A549 treated with Mapracorat at 1 μM for 4 hours (cell line): Measurements from ENCODE around the gene MORN4. TPM values are rescaled to one million over a fixed set of nuclear protein-coding genes. Genes with fewer than 3 reads are reported as not detected.

Experiments used
- total RNA-seq: library from RNA; stranded (reverse); fragments of 200-300 nt; extraction: Qiagen RNA extraction; gene quantifications from 5 replicates; pipeline ENCODE4 v1.2.3, GENCODE V29; 2022

MORN4 gene
- total RNA-seq: 6.3 to 8.1 TPM (median 7.0 TPM) in 5 replicates

GRCh38 chr10:97632949-97633884 lies at the start of gene MORN4:
Gene MORN4 (minus strand): TSS chr10:97633500. CDS start chr10:97619653, 13,847 bp downstream.

GRCh38 chr10:97640174-97640867 lies 7.0 kb upstream of the MORN4 start, which contains the start of gene PI4K2A:
Gene PI4K2A (plus strand): TSS chr10:97640671. CDS start chr10:97640743, 72 bp downstream.

DNA sequence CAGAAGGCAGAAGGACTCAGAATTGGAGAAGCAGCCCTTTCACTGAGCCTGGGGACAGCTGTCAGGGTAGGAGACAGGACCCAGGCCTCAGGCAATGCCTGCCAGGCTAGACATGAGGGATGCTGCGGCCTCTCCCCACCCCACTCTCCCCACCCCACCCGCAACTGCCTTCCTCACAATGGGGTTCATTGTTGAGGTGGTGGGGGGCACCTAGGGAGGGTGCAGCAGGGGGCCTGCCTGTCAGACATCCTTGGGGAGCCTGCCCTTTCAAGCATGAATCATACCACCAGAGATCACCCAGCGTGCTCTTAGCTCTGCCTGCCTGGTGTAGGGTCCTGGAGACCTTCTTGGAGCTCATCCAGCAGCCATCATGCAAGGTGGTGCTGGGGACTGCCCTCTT lies 43.8 kb downstream of the MORN4 start, which contains the start of gene C10orf62:
C10orf62 (plus strand) TSS at position 243 of the 400 bp plus-strand sequence. CDS start 177 bp downstream, outside the sequence.

GRCh38 chr10:97584060-97584797 lies 49.1 kb downstream of the MORN4 start, which contains the start of gene HOGA1:
Gene HOGA1 (plus strand): TSS chr10:97584389. CDS start chr10:97584704, 315 bp downstream.

GRCh38 chr10:97572214-97572989 lies 60.9 kb downstream of the MORN4 start, which contains the start of gene ANKRD2:
Gene ANKRD2 (plus strand): TSS chr10:97572779. CDS start chr10:97572789, 10 bp downstream.

Other genes with a start within 250 kb of the MORN4 start
- gene RRP12, start 232.2 kb downstream of the MORN4 start, total RNA-seq: 49.9 to 64.6 TPM (median 56.3 TPM) in 5 replicates
- gene PGAM1, start 207.3 kb downstream of the MORN4 start, total RNA-seq: 569 to 637 TPM (median 623 TPM) in 5 replicates
- 52.8 to 56.2 TPM (median 54.2 TPM) in 5 replicates for gene EXOSC1, start 187.5 kb downstream of the MORN4 start, total RNA-seq
- gene ZDHHC16, start 187.3 kb downstream of the MORN4 start, total RNA-seq: 45.4 to 53.7 TPM (median 50.4 TPM) in 5 replicates
- gene MMS19, start 135.1 kb downstream of the MORN4 start, total RNA-seq: 40.0 to 50.7 TPM (median 47.0 TPM) in 5 replicates
- 16.2 to 20.6 TPM (median 19.0 TPM) in 5 replicates for gene UBTD1, start 134.6 kb downstream of the MORN4 start, total RNA-seq
- 4.7 to 7.9 TPM (median 6.3 TPM) in 5 replicates for gene ANKRD2, start 60.7 kb downstream of the MORN4 start, total RNA-seq
- 1.6 to 2.6 TPM (median 1.8 TPM) in 5 replicates for gene HOGA1, start 49.1 kb downstream of the MORN4 start, total RNA-seq
- gene C10orf62, start 43.8 kb downstream of the MORN4 start, total RNA-seq: not detected in 5 replicates
- gene PI4K2A, start 7.2 kb upstream of the MORN4 start, total RNA-seq: 20.9 to 25.7 TPM (median 25.2 TPM) in 5 replicates
- gene AVPI1, start 53.7 kb upstream of the MORN4 start, total RNA-seq: 87.1 to 130 TPM (median 117 TPM) in 5 replicates
- 43.9 to 51.9 TPM (median 51.6 TPM) in 5 replicates for gene MARVELD1, start 80.2 kb upstream of the MORN4 start, total RNA-seq
- 19.1 to 25.5 TPM (median 25.1 TPM) in 5 replicates for gene ZFYVE27, start 103.6 kb upstream of the MORN4 start, total RNA-seq
- 1.7 to 2.8 TPM (median 2.4 TPM) in 5 replicates for gene SFRP5, start 138.5 kb upstream of the MORN4 start, total RNA-seq
- 3.2 to 4.0 TPM (median 3.6 TPM) in 5 replicates for gene GOLGA7B, start 216.3 kb upstream of the MORN4 start, total RNA-seq